ENCODE data around the gene ANKRD31.

ANKRD31 gene

GRCh38 chr5:75062925-75063531, 173.7 kb downstream of the ANKRD31 start:
- no peak overlapping the region for H3K4me3 ChIP-seq
- H3K4me1 ChIP-seq, result no peaks in the 10 kb centered on the region
- H3K9me3 ChIP-seq, result no peaks in the 10 kb centered on the region
- DNase-seq, result no peak
- intact Hi-C loops (cut with DNase I; ENCODE audit: low total_unique reads), result no loop called here
- no peaks in the 10 kb centered on the region for H3K36me3 ChIP-seq
- no peak overlapping the region for H3K27ac ChIP-seq
- TF ChIP-seq CTCF (IDR thresholded peaks at IDR 0.05), result no peak
- no peaks in the 10 kb centered on the region for H3K27me3 ChIP-seq

- Histone ChIP-seq H3K36me3 (no peaks in the 10 kb centered on the region), H3K4me1 (peaks cover 0 to 2% (median 0%) of the 10 kb centered on the region in 4 donors), H3K9me3 (no peaks in the 10 kb centered on the region), H3K27ac (no peak overlapping the region), H3K4me3 (no peak overlapping the region), H3K27me3 (no peaks in the 10 kb centered on the region)
- TF ChIP-seq CTCF (IDR thresholded peaks at IDR 0.05), result no peak
- intact Hi-C loops (cut with DNase I; ENCODE audit: low total_unique reads), result loop anchor here (10.0 kb wide), 1 partner anchor 175 kb away; the partner anchor contains the start of gene ANKRD31
- DNase-seq, result no peak
Measured at GRCh38 chr5:75059912-75060545, 176.6 kb downstream of the ANKRD31 start.

GRCh38 chr5:75058986-75059535, 177.6 kb downstream of the ANKRD31 start:
- Histone ChIP-seq H3K9me3 (no peaks in the 10 kb centered on the region), H3K27me3 (no peaks in the 10 kb centered on the region), H3K27ac (no peak overlapping the region), H3K4me3 (no peak overlapping the region), H3K4me1 (peaks cover 0 to 11% (median 1%) of the 10 kb centered on the region in 4 donors), H3K36me3 (no peaks in the 10 kb centered on the region)
- no peak for DNase-seq
- no peak for TF ChIP-seq CTCF (IDR thresholded peaks at IDR 0.05)
- intact Hi-C loops (cut with DNase I; ENCODE audit: low total_unique reads), result loop anchor here (10.0 kb wide), 1 partner anchor 176 kb away; the partner anchor contains the start of gene ANKRD31

- peaks cover 0 to 12% (median 1%) of the 10 kb centered on the region in 4 donors for H3K4me1 ChIP-seq
- no peaks in the 10 kb centered on the region for H3K36me3 ChIP-seq
- intact Hi-C loops (cut with DNase I; ENCODE audit: low total_unique reads), result loop anchor here (10.0 kb wide), 1 partner anchor 177 kb away; the partner anchor contains the start of gene ANKRD31
- H3K9me3 ChIP-seq, result no peaks in the 10 kb centered on the region
- no peak for TF ChIP-seq CTCF (IDR thresholded peaks at IDR 0.05)
- H3K27me3 ChIP-seq, result no peaks in the 10 kb centered on the region
- H3K27ac ChIP-seq, result no peak overlapping the region
- H3K4me3 ChIP-seq, result no peak overlapping the region
- no peak for DNase-seq
Measured at GRCh38 chr5:75057561-75057960, 179.1 kb downstream of the ANKRD31 start.

- TF ChIP-seq CTCF (IDR thresholded peaks at IDR 0.05), result no peak
- intact Hi-C loops (cut with DNase I; ENCODE audit: low total_unique reads), result loop anchor here (10.0 kb wide), 1 partner anchor 179 kb away; the partner anchor contains the start of gene ANKRD31
- Histone ChIP-seq H3K4me1 (peaks cover 0 to 23% (median 11%) of the 10 kb centered on the region in 4 donors), H3K36me3 (no peaks in the 10 kb centered on the region), H3K27me3 (no peaks in the 10 kb centered on the region), H3K9me3 (no peaks in the 10 kb centered on the region), H3K27ac (no peak overlapping the region), H3K4me3 (no peak overlapping the region)
- DNase-seq, result no peak
Measured at GRCh38 chr5:75055727-75056144, 180.9 kb downstream of the ANKRD31 start.
